ENCODE data around the gene CA12.

The CA12 gene

DNA sequence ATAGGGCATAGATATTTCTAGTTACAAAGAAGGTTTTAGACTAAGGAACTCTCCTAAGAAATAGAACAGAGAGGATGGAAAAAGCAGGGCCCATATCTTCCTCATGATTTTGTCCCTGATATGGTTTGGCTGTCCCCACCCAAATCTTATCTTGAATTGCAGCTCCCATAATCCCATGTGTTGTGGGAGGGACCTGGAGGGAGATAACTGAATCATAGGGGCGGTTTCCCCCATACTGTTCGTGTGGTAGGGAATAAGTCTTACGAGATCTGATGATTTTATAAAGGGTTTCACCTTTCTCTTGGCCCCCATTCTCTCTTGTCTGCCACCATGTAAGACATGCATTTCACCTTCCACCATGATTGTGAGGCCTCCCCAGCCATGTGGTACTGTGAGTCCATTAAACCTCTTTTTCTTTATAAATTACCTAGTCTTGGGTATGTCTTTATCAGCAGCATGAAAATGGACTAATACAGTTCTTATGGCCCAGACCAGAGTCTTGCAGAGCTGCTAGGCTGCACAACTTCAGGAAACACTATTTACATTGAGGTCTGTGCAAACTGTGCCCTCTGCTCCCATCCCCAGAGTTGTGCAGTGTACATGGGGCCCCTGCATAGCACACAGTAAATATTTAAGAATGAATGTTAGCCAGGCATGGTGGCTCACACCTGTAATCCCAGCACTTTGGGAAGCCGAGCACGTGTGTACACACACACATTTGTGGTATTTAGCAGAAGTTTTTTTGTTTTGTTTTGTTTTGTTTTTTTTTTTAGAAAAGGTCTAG, 20.3 kb upstream of the CA12 start:
- DNase-seq (ENCODE audit: low read depth in 3 of 3): no peak

DNA sequence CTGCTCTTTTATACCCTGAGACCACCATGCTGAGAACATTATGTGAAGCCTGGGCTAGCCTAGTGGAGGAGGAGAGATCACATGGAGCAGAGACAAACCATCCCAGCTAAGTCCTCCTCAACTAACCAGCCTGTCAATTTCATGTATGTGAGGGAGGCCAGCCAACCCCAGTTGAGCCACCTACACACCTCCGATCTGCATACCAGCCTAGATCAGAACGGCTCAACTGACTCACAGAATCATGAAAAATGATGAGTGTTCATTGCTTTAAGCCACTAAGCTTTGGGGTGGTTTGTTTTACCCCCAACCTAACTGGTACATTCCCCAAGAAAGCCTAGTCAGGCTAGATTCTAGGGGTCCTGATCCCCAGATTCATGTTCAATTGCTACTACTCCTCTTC, 19.4 kb upstream of the CA12 start:
- DNase-seq (ENCODE audit: low read depth in 3 of 3): peak in 1 of 3 donors; percentile 11

DNA sequence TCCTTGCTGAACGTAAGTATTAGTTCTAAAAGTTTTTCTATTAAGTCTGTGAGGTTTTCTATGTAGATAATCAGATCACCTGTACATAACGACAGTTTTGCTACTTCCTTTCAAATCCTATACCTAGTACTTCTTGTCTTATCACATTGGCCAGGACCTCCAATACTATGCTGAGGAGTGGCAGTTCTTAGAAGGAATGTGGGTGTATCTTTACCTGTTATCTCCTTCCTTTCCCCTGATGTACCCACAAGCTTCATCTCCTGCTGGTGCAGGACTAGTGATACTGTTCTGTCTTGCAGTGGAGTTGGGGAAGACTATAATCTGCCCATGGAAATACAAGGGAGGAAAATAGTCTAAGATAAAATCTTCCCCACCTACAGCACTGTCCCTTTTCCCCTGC, 16.8 kb upstream of the CA12 start:
- DNase-seq (ENCODE audit: low read depth in 3 of 3): no peak

DNA sequence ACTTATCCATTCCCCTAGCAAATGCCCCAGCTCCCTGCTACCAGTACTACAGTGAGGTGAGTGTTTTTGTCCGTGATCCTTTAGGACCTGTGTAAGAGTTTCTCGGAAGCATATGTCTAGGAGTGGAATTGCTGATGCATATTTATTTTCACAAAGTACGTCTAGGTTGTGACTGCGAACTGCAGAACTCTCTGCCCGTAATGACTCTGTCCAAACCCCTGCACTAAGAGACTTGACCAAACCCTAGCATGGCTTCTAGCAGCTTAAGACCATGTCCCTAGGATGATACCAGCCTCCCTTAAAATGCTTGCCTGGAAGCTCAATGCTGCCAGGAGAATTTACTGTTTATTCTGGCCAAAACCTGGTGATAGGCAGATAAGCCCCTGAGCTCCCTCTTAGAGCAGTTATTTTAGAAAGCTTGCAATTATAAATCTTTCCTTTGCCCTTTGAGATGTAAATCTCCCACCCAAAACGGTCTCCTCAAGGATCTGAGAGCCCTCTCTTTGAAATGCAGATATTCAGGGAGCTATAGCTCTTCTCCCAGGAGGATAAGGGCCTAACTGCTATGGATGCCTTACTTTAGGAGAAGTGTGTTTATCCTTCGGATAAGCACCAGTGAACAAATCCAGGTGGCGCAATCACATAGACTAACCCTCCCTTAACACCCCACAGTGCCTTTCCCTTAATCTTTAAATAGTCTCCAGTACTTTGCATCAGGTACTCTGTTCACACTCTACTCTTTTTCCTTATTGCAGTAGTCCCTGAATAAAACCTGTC, 14.7 kb upstream of the CA12 start:
- DNase-seq (ENCODE audit: low read depth in 3 of 3): no peak

DNA sequence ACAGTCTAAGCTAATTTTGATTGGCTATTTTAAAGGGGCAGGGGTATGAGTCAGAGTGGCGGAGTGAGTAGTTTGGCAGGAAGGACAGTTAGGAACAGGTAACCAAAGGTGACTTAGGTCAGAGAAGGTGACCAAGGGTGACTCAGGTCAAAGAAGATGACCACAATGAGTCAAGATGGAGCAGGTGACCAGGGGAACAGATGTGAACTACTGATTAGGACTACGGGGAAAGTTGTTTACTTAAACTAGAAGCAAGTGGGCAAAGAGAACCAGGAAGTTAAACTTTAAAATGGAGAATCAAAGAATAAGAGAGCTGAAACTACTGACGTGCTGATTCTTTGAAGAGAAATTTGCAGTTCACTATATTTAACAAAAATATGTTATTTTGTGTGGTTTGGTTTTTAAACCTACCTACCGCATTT, 14.1 kb upstream of the CA12 start:
- no peak for DNase-seq (ENCODE audit: low read depth in 3 of 3)

DNA sequence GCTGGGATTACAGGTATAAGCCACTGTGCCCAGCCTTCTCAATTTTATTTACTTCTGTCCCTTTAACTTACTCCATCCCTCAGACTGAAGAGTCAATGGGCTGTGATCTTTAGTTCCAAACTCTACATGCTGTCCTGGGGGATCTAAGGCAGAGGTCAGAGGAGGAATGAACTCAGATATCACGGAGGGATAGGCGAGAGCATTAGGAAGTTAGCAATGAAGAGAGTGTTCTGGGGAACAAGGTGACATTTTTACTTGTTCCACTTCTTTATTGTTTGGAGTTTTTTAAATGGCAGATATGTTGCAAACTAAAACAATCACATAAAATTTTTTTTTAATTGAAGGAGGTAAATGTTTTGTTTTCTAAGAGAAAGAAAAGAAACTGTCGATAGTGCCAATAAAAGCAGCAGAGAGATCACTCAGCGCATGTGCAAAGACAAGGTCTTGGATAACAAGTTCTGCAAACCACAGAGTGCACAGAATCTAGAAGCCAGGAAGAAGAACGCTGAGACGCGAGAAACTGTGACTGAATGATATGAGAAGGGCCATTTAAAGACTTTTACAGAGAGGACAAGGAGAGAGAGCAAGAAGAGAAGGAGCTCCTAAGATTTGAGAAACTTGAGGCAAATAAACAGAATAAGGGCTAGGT, 10.8 kb upstream of the CA12 start:
- no peak for DNase-seq (ENCODE audit: low read depth in 3 of 3)

DNA sequence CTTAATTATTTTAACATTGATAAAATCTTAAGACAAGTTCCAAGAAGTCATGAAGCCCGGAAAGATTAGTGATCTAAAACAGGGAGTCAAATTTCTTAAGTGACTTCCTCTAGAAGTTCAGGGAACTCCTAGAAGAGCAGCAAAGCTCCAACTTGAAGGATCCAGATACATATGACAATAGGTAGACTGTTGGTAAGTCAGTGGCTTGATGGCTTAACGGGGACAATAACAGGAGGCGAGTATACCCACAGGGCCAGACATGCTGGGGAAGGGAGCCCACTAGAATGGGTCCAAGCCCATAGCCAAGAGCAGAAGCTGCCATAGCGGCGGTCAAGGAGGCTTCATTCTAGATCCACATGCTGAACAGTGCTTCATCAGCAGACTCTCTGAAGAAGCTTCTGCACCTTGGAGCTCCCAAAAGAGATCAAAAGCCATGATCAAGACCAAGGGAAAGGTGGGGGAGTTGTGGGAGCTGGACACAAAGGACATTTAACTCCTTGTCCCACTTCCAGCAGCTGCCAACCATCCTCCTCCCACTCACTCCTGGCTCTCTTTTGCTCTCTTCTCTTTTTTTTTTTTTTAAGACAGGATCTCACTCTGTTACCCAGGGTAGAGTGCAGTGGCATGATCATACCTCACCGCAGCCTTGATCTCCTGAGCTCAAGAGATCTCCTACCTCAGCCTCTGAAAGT, 10.2 kb upstream of the CA12 start:
- no peak for DNase-seq (ENCODE audit: low read depth in 3 of 3)

DNA sequence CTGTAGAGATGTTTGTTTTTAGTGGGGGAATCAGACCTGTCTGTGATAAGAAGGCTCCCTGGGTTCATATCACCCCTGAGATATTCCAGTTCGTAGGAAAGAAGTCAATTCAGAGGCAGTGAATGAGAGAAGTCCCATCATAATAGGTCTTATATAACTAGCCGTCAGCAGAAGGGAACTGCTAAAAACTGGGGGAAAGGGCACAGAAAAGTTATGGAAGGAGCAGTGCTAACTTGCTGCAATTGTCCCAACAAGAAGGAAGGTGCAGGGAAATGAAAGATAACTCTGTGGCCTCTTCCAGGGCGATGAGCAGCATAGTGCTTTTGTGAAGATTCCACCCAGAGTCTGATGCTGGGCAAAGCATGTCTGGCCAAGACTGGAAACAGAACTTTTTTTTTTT, 9.0 kb upstream of the CA12 start:
- DNase-seq (ENCODE audit: low read depth in 3 of 3): no peak

DNA sequence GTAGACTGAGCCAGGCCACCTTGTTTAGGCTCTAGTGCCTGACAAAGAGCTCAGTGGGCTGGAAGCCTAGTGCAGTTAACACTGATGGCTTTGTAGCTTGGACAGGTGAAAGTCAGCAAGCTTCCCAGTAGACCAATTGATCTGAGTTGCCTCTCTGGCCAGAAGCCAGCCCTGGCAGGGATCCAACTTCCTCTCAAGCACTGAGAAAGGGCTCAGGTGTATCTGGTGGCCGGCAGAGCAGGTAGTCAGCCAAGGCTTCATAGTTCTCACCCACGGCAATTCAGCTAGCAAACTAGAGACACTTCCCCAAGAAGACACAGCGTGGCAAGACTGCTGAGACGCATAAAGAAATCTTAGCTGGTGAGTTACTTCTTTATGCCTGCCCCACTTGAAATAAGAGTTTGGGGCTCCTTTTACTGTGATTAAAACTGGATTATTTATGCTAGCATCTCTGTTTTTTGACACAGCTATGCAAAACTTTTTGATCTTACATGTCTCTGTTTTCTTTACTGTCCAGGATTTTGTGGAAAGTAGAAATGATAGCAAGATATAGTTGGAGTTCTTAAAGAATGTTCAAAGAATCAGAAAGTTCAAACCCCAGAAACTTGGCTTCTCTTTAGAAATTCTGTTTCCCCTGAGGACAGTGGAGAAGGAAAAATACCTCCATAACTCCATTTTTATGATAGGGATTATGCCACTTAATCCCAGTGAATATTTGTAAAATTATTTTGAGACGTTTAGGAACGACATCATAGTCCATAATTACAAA, 8.4 kb upstream of the CA12 start:
- no peak for DNase-seq (ENCODE audit: low read depth in 3 of 3)

DNA sequence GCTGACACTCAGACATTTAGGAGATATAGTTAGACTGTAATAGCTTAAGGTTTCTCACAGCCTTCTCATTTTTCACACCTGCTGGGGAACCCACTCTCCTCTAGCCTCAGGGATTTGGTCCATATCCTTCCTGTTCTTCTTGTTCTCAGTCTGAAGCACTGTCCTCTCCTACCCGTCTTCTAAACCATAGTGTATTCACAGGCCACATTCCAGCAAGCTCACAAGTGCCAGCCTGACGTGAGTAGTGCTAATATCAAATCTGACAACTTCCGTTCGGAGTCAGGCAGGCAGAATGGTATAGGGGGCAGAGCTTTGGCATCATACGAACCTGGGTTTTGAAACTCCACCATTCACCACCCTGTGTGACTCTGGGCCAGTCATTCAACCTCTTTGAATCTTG, 6.9 kb upstream of the CA12 start:
- DNase-seq (ENCODE audit: low read depth in 3 of 3): no peak

DNA sequence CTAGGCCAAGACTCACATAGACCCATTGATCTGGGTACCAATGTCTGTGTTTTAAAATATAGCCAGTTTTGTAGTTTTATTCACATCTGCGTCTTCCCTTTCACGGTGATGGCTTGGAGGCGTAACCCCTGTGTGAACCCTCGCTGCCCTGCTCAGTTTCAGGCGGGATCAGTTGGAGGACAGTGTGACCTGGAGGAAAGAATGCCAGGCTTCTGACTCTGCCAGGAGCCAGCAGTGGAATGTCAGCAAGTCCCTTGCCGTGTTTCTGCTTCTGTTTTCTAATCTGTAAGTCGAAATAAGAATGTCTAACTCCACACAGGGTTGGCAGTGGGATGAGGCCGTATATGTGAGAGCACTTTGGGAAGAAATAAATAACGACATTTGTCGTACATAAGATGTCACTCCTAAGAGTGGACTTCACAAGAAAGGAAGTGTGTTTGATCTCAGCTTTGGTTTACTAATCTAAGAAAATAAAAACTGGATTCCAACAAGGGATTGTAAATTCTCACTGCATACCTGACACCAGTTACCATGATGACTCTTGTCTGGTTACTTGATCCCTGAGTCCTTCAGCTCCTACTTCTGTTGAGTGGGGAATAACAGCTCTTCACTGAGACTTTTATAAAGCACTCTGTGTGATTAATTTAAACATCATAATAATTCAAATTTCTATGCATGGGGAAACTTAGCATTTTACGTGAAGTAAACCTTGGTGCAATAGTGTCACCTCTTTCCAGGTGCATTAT, 6.3 kb upstream of the CA12 start:
- no peak for DNase-seq (ENCODE audit: low read depth in 3 of 3)

DNA sequence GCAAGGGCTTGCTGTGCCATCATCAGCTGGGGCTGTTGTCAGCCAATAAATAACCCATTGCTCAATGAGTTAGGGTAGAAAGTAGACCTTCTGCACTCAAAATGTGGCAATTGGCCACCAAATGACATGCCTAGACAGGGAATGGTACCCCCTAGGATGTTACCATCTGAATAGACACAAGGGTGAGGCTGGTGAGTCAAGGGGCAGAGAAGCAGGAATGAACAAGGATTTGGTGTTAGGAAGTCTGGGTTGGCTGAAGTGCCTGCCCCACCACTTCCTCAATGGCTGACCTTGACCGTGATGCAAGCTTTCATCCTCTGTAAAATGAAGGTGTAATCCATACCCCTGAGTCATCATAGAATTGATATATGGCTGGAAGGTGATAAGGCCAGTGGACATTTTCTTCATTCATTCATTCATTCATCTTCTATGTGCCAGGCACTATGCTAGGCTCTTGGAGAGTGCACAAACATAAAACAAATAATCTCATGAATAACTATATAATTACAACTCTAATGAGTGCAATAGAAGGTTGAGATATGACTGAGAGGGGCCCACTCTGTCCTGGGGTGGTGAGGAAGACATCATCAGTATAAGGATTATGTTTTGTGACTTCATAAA, 4.4 kb upstream of the CA12 start:
- DNase-seq (ENCODE audit: low read depth in 3 of 3): no peak

DNA sequence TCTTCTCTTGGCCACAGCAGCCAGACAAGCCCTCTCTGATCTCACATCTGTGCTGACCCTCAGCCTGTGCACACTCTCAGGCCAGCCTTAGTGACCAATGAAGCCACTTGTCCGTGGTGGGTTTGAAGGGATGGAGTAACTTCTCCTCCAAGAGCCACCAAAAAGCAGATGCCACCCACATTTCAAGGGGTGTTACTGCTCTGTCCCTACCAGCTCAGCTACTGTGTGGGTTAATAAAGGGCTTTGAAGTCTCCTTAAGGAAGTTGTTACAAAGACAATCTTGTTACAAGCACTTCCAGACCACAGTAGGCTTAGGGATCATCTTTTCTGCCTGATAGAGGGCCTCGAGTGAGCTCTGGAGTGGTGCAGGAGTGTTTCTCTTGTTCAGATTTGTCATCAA, 3.3 kb upstream of the CA12 start:
- no peak for DNase-seq (ENCODE audit: low read depth in 3 of 3)

DNA sequence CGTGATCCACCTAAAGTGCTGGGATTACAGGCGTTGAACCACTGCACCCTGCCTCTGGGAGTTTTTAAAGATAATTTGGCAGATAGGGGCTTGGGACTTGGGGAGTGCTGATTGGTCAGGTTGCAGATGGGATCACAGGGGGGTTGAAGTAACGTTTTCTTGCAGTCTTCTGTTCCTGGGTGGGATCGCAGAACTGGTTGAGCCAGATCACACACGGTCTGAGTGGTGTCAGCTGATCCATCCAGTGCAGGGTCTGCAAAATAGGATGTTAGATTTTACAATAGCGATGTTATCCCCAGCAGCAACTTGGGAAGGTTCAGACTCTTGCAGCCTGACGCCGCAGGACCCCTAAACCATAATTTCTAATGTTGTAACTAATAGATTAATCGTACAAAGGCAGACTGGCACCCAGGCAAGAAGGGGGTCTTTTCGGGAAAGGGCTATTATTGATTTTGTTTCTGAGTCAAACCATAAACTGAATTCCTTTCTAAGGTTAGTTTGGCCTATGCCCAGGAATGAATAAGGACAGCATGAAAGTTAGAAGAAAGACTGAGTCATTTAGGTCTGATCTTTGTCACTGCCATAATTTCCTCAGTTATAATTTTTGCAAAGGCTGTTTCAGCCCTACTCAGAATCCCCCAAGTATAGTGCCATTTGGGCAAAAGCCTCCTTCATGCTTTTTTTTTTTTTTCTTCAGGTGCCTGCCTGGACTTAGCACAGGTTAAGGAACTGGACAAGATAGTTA, 1.5 kb upstream of the CA12 start:
- no peak for DNase-seq (ENCODE audit: low read depth in 3 of 3)

DNA sequence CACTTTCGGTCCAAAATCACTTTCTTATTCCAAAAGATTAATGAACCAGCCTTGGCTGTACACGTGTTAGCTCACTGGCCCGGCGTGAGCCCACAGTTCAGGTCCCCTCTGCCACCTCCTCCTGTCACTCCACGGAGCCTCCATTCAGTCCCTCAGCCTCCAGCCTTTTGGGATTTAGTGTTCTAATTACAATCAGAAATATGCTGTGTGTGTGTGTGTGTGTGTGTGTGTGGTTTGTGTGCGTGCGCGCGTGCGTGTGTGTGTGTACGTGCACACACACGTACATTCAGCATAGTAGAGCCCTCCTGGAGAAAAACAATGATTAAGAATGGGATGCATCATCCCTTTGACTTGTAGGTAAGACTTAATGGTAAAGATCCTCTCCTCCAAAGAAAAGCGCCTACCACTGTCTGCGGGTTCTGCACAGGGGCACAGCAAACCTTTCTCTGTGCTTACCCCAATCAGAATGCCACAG, 801 bp downstream of the CA12 start:
- DNase-seq (ENCODE audit: low read depth in 3 of 3): no peak

DNA sequence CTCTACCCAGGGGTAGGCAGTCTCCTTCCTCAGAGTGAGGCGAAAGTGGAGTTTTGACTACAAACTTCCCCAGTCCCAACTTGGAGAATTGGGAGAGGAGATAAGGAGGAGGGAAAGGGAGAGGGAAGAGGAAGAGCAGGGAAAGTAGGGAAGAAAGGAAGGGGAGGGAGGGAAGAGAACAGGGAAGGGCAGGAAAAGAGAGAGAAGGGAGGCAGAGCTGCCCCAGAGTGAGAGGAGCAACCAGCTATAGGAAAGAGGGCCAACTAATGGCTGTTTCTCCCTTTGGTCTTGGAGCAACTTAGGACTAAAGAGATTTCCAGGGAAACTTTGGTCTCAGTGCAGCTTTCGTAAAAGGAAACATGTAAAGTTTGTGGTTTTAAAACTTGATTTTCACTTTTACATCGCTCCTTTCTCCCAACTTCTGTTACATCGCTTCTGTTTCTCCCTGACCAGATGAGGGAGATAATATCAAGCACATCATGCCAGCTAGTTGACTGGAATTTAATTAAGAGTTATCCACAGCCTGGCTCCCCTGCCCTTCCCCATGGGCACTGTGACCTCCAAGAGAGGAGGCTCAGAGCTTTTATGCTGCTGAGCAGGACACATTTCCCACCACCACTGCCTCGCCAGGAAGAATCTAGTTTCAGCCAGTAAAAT, 1.4 kb downstream of the CA12 start:
- no peak for DNase-seq (ENCODE audit: low read depth in 3 of 3)

DNA sequence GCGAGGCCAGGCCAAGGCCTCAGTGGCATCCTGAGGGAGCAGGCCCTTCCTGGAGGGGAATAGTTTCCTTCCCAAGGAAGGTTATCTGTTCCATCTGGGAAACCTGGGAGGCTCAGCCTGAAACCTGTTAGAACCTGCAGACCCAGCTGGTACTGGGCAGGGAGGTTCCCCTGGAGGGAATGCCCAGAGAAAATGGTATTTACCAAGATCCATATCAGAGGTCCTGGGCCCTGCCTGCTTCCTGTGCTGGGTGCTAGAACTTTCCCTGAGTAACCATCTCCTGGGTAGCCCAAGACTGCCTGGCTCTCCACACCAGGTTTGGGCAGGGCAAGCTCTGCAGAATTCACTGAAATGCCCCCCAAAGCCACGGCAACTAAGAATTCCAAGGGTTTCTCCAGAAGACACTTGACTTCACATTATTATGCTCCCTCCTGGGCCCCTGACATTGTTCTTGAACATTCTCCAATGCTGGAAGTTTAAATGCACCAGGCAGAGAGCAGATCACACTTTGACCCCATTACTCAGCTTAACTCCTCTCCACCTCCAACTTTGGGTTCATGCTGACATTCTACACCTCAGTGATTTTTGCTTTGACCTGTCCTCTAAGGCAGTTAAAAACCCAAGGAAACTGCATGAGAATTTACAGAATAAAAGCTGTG, 2.0 kb downstream of the CA12 start:
- no peak for DNase-seq (ENCODE audit: low read depth in 3 of 3)

DNA sequence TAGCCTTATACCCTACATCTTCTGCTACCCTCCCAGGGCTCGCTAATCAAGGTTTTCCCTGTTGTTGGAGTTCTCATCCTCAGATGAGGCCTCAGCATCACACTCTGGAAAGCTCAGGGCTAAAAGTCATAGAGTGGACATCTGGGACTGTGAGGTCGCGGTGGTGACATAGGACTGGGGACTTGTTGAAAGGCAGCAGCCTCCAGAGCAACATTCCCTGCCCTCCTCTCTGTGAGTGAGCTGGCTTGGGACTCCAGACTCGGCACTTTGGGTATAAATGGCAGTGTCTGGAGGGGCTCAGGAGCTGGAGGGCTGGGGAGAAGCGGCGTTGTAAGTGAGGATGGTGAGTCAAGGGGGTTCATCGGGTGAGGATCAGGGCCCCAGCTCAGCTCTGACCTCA, 2.7 kb downstream of the CA12 start:
- DNase-seq (ENCODE audit: low read depth in 3 of 3): no peak
